Naive thymus-derived CD4-positive, alpha-beta T cell (primary cell): Measurements from ENCODE around the gene PCYT1A. TPM values are rescaled to one million over a fixed set of nuclear protein-coding genes. Genes with fewer than 3 reads are reported as not detected.
"Not testable (repeated sequence)": the region's sequence is repeated elsewhere in the genome, so short reads cannot be mapped to it uniquely, and the experiment has no call there.

Experiments
- ATAC-seq: fragments of 150-1000 bp; cut with Tn5 transposase; 2 replicates; pipeline ENCODE4 v1.10.0; 2021; ENCODE audit warnings: mild to moderate bottlenecking, moderate library complexity
- CTCF ChIA-PET: fragments of 350-600 bp; sonication (Branson Sonifier 250); formaldehyde crosslinking; loops from one replicate; lab custom pipeline; 2021; ENCODE audit warnings: antibody characterized with exemption; lab: Charles Lee
- POLR2A ChIA-PET: fragments of 350-600 bp; sonication (Branson Sonifier 250); formaldehyde crosslinking; loops from one replicate; lab custom pipeline; 2021; ENCODE audit warnings: antibody characterized with exemption, inconsistent platforms; lab: Charles Lee
- DNase-seq, 9 donors: peaks; one replicate each; pipeline versions ENCODE4 v3.0.0 to v3.0.0-alpha.2; 2020 to 2022; ENCODE audit warnings: mixed read lengths in 1 of 9
- H3K27ac ChIP-seq: one replicate; pipeline ENCODE4 v1.7.0; 2013; ENCODE audit warnings: mild to moderate bottlenecking, low read depth, low read length, moderate library complexity
- H3K27me3 ChIP-seq, 2 donors: one replicate each; pipeline ENCODE4 v1.7.0; 2013; ENCODE audit warnings: low read length in 2 of 2, mild to moderate bottlenecking in 2 of 2, moderate library complexity in 2 of 2; ENCODE audit not compliant: control insufficient read depth in 2 of 2, insufficient read depth in 2 of 2
- H3K36me3 ChIP-seq, 3 experiments: 1 replicate in 2 of 3; 2 replicates in 1 of 3; pipeline ENCODE4 v1.7.0; 2013; ENCODE audit warnings: low read length in 3 of 3, mild to moderate bottlenecking in 3 of 3, moderate library complexity in 1 of 3; ENCODE audit not compliant: insufficient read depth in 3 of 3, control insufficient read depth in 2 of 3
- H3K4me1 ChIP-seq, 2 donors: one replicate each; pipeline ENCODE4 v1.7.0; 2013; ENCODE audit warnings: low read length in 2 of 2, mild to moderate bottlenecking in 2 of 2, moderate library complexity in 1 of 2; ENCODE audit not compliant: control insufficient read depth in 2 of 2, insufficient read depth in 2 of 2
- H3K4me3 ChIP-seq: 2 replicates; pipeline ENCODE4 v1.7.0; 2013; ENCODE audit warnings: mild to moderate bottlenecking, low read length
- H3K9me3 ChIP-seq, 3 experiments: 1 replicate in 2 of 3; 2 replicates in 1 of 3; pipeline ENCODE4 v1.7.0; 2013; ENCODE audit warnings: low read length in 3 of 3; ENCODE audit not compliant: control insufficient read depth in 2 of 3
- H3K27ac Mint-ChIP-seq, 9 donors: one replicate each; pipeline ENCODE4 v1.8.0; 2020 to 2022; ENCODE audit warnings: mixed read lengths in 9 of 9, mild to moderate bottlenecking in 8 of 9, moderate library complexity in 5 of 9, inconsistent platforms in 2 of 9
- H3K27me3 Mint-ChIP-seq, 5 donors: one replicate each; pipeline ENCODE4 v1.8.0; 2021 to 2022; ENCODE audit warnings: mixed read lengths in 5 of 5, mild to moderate bottlenecking in 1 of 5
- H3K36me3 Mint-ChIP-seq, 5 donors: one replicate each; pipeline ENCODE4 v1.8.0; 2020 to 2022; ENCODE audit warnings: mixed read lengths in 5 of 5, mild to moderate bottlenecking in 3 of 5, inconsistent platforms in 1 of 5
- H3K4me1 Mint-ChIP-seq, 7 donors: one replicate each; pipeline ENCODE4 v1.8.0; 2020 to 2022; ENCODE audit warnings: mixed read lengths in 7 of 7, mild to moderate bottlenecking in 3 of 7, inconsistent platforms in 1 of 7
- H3K4me3 Mint-ChIP-seq, 10 donors: one replicate each; pipeline ENCODE4 v1.8.0; 2020 to 2022; ENCODE audit warnings: mild to moderate bottlenecking in 10 of 10, mixed read lengths in 10 of 10, moderate library complexity in 6 of 10, inconsistent platforms in 2 of 10
- H3K9me3 Mint-ChIP-seq, 11 donors: one replicate each; pipeline ENCODE4 v1.8.0; 2020 to 2022; ENCODE audit warnings: mixed read lengths in 11 of 11, mild to moderate bottlenecking in 4 of 11, inconsistent platforms in 1 of 11, moderate library complexity in 1 of 11
- intact Hi-C, 2 donors: fragments of 100-400 bp; cut with micrococcal nuclease; formaldehyde crosslinking; loops; one replicate each; pipeline ENCODE4 v1.15.1; 2023
- polyA plus RNA-seq, 2 donors: library from polyadenylated mRNA; unstranded; fragments of 300-500 nt; fragmentation: Illumina TruSeq; gene quantifications; one replicate each; pipeline ENCODE4 v1.2.3, GENCODE V29; 2021
- total RNA-seq, 6 experiments: library from RNA in 5 of 6; stranded (reverse) in 5 of 6; gene quantifications; 1 replicate in 5 of 6; 2 replicates in 1 of 6; pipeline ENCODE4 v1.2.3 and lab custom pipeline; 2021 to 2026

PCYT1A gene
- total and polyA plus RNA-seq, 7 experiments from 2014 or later, result 11.5 to 87.6 (median 59.4) TPM

- not testable (repeated sequence) for H3K36me3 ChIP-seq, ATAC-seq, H3K9me3 Mint-ChIP-seq, H3K27me3 Mint-ChIP-seq, H3K4me1 ChIP-seq, H3K27me3 ChIP-seq, DNase-seq, H3K9me3 ChIP-seq
- Mint-ChIP-seq H3K4me3 (peak overlapping the region; percentile 82 to 95 (median 94)), H3K27ac (peak overlapping the region; percentile 88 to 98 (median 92)), H3K36me3 (peaks cover 0 to 10% (median 0%) of the 10 kb centered on the region in 5 donors), H3K4me1 (peaks cover 0 to 23% (median 9%) of the 10 kb centered on the region in 7 donors)
- H3K27ac ChIP-seq, result peak overlapping the region; percentile 90
- peak overlapping the region; percentile 89 for H3K4me3 ChIP-seq
- intact Hi-C loops, result loop anchor here in 1 of 2 donors (1.0 to 5.0 kb wide), 3 partner anchors 100 to 251 kb away; partner anchors contain the start of genes FBXO45, SLC51A, UBXN7 and WDR53
- ChIA-PET POLR2A (interaction anchor here (0.6 to 3.2 kb wide), 10 partner anchors 8 to 1920 kb away, joined by 3 to 22 read pairs (median 6); partner anchors contain the start of genes PCYT1A and UBXN7), CTCF (interaction anchor here (0.6 kb wide), 1 partner anchor 34 kb away, joined by 3 read pairs; no protein-coding TSS in a partner anchor)
These were observed 29.5 kb upstream of the PCYT1A start for GRCh38 chr3:196316799-196317686.

GRCh38 chr3:196315821-196316220 is 28.3 kb upstream of the PCYT1A start:
- peaks cover 0 to 10% (median 0%) of the 10 kb centered on the region in 5 donors for H3K36me3 Mint-ChIP-seq
- ATAC-seq, result no peak
- ChIA-PET CTCF (interaction anchor here (0.7 kb wide), 1 partner anchor 8 kb away, joined by 3 read pairs; no protein-coding TSS in a partner anchor), POLR2A (interaction anchor here (0.8 kb wide), 1 partner anchor 35 kb away, joined by 3 read pairs; no protein-coding TSS in a partner anchor)
- Histone ChIP-seq H3K9me3 (no peaks in the 10 kb centered on the region), H3K27me3 (no peaks in the 10 kb centered on the region), H3K36me3 (no peaks in the 10 kb centered on the region), H3K4me3 (no peak overlapping the region), H3K27ac (no peak overlapping the region), H3K4me1 (no peaks in the 10 kb centered on the region)
- peaks cover 0 to 8% (median 0%) of the 10 kb centered on the region in 11 donors for H3K9me3 Mint-ChIP-seq
- intact Hi-C loops, result loop anchor here in 1 of 2 donors (5.0 kb wide), 1 partner anchor 99 kb away; the partner anchor contains the start of gene SLC51A
- peaks cover 0 to 23% (median 9%) of the 10 kb centered on the region in 7 donors for H3K4me1 Mint-ChIP-seq
- DNase-seq, result no peak
- peak overlapping the region in 2 of 10 donors; percentile 20 to 39 for H3K4me3 Mint-ChIP-seq
- no peaks in the 10 kb centered on the region for H3K27me3 Mint-ChIP-seq
- peak overlapping the region in 5 of 9 donors; percentile 14 to 93 (median 65) for H3K27ac Mint-ChIP-seq

- H3K9me3 Mint-ChIP-seq, result peaks cover 0 to 8% (median 0%) of the 10 kb centered on the region in 11 donors
- H3K4me1 ChIP-seq, result no peaks in the 10 kb centered on the region
- no peaks in the 10 kb centered on the region for H3K9me3 ChIP-seq
- H3K27ac Mint-ChIP-seq, result peak overlapping the region; percentile 25 to 79 (median 56)
- H3K4me3 Mint-ChIP-seq, result peak overlapping the region in 2 of 10 donors; percentile 0 to 2
- H3K36me3 ChIP-seq, result no peaks in the 10 kb centered on the region
- no peak overlapping the region for H3K4me3 ChIP-seq
- peaks cover 0 to 22% (median 9%) of the 10 kb centered on the region in 7 donors for H3K4me1 Mint-ChIP-seq
- no peaks in the 10 kb centered on the region for H3K27me3 Mint-ChIP-seq
- intact Hi-C loops, result no loop called here
- ATAC-seq, result no peak
- CTCF ChIA-PET, result no interaction called here
- DNase-seq, result no peak
- H3K27me3 ChIP-seq, result no peaks in the 10 kb centered on the region
- POLR2A ChIA-PET, result interaction anchor here (0.6 to 0.8 kb wide), 4 partner anchors 26 to 139 kb away, joined by 3 to 5 read pairs (median 3); partner anchors contain the start of gene PCYT1A
- peaks cover 0 to 10% (median 0%) of the 10 kb centered on the region in 5 donors for H3K36me3 Mint-ChIP-seq
- H3K27ac ChIP-seq, result no peak overlapping the region
These were observed 27.1 kb upstream of the PCYT1A start for GRCh38 chr3:196314597-196314996.

GRCh38 chr3:196314086-196314485 is 26.6 kb upstream of the PCYT1A start:
- CTCF ChIA-PET, DNase-seq, POLR2A ChIA-PET, intact Hi-C loops, H3K27me3 Mint-ChIP-seq, H3K9me3 Mint-ChIP-seq, H3K4me1 ChIP-seq, H3K27ac ChIP-seq, H3K27me3 ChIP-seq, H3K4me3 ChIP-seq, H3K36me3 ChIP-seq, ATAC-seq, H3K9me3 ChIP-seq: not testable (repeated sequence)
- peak overlapping the region in 4 of 9 donors; percentile 26 to 79 (median 51) for H3K27ac Mint-ChIP-seq
- peaks cover 0 to 17% (median 8%) of the 10 kb centered on the region in 7 donors for H3K4me1 Mint-ChIP-seq
- H3K36me3 Mint-ChIP-seq, result peaks cover 0 to 10% (median 0%) of the 10 kb centered on the region in 5 donors
- H3K4me3 Mint-ChIP-seq, result peak overlapping the region in 1 of 10 donors; percentile 49

GRCh38 chr3:196302960-196303359 is 15.4 kb upstream of the PCYT1A start:
- H3K9me3 Mint-ChIP-seq, H3K4me3 Mint-ChIP-seq, H3K27me3 ChIP-seq, ATAC-seq, H3K9me3 ChIP-seq, H3K4me1 ChIP-seq, intact Hi-C loops, H3K4me1 Mint-ChIP-seq, CTCF ChIA-PET, POLR2A ChIA-PET, H3K4me3 ChIP-seq, DNase-seq, H3K27ac ChIP-seq, H3K36me3 ChIP-seq, H3K27ac Mint-ChIP-seq, H3K27me3 Mint-ChIP-seq: not testable (repeated sequence)
- H3K36me3 Mint-ChIP-seq, result peaks cover 5 to 25% (median 17%) of the 10 kb centered on the region in 5 donors

GRCh38 chr3:196302551-196302950 is 15.0 kb upstream of the PCYT1A start:
- H3K27me3 ChIP-seq, H3K4me1 Mint-ChIP-seq, ATAC-seq, POLR2A ChIA-PET, H3K27ac ChIP-seq, H3K9me3 ChIP-seq, H3K4me1 ChIP-seq, H3K27me3 Mint-ChIP-seq, intact Hi-C loops, H3K4me3 ChIP-seq, DNase-seq, CTCF ChIA-PET, H3K36me3 ChIP-seq, H3K27ac Mint-ChIP-seq, H3K9me3 Mint-ChIP-seq, H3K4me3 Mint-ChIP-seq: not testable (repeated sequence)
- H3K36me3 Mint-ChIP-seq, result peaks cover 5 to 29% (median 17%) of the 10 kb centered on the region in 5 donors
